GM18517 (cell line): ENCODE results near the gene CDYL.

Experiments
- ATAC-seq: cut with Tn5 transposase; IDR thresholded peaks from one replicate; pipeline ENCODE4 v1.9.1; 2021; ENCODE audit warnings: mild to moderate bottlenecking, moderate library complexity; ENCODE audit not compliant: unreplicated experiment

Gene CDYL

DNA sequence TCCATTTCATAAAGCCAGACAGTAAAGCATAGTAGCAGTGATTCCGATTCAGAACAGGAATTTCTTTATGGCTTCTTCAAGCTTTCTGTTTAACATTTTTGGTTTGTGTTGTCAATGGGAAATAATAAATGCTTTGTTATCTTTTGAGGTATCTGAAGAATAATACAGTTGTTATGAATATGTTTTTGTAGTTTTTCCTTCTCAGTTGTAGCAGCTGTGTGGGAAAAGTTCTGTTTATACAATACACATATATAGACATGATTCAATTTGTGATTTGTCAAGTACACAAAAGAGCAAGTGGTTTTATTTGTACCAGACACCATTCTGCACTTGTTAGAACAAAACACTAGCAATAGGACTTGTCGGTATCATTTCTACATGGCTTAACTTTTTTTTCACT lies 96.6 kb downstream of the CDYL start:
- ATAC-seq = no peak

DNA sequence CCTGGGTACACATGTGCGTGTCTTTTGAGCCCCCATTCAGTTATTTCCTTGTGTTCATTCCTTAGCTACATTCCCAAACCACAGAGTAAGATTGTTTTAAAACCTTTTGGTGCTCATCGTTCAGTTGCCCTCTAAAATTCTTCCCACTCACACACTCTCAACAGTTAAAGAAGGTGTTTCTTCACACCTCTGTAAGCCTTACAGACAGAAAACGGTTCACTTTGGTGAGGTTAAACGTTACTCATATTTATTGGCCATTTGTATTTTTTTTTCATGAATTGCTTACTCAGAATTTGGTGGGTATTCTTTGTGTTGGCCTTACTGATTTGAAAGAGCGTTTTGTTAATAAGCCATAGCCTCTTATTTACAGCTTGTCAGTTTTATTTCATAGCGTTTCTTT lies 97.7 kb downstream of the CDYL start:
- no peak for ATAC-seq

DNA sequence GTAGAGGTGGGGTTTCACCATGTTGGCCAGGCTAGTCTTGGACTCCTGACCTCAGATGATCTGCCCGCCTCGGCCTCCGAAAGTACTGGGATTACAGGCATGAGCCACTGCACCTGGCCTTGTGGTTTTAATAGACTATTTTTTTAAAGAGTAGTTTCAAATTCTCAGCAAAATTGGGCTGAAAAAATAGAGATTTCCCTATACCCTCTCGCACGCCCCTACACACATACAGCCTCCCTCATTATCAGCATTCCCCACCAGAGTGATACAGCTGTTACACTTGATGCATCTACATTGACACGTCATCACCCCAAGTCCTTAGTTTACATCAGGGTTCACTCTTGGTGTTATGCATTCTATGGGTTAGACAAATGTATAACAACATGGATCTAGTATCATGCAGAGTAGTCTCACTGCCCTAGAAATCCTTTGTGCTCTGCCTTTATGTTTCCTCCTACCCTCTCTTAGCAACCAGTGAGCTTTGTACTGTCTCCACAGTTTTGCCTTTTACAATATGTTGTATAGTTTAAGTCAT lies 103.6 kb downstream of the CDYL start:
- peak; percentile 83 for ATAC-seq

GRCh38 chr6:4880363-4880762 lies 104.2 kb downstream of the CDYL start:
- no peak for ATAC-seq

DNA sequence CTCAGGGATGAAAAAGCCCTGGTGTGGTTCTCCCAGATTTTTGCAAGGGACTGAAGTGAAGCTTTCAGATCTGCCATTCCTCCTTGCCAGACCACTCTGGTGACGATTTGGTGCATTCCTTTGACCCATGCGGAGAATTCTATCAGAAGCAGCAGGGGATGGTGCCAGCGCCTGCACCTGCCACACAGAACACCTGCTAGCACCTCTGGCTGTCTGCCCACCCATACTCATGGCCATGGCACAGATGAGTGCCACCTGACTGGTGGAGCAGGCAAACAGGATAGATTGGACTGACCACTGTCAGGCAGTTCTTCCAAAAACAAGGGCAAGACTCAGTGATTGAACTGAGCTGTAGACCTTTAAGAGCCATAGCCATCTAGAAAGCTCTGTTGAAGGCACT lies 107.1 kb downstream of the CDYL start:
- ATAC-seq = no peak

DNA sequence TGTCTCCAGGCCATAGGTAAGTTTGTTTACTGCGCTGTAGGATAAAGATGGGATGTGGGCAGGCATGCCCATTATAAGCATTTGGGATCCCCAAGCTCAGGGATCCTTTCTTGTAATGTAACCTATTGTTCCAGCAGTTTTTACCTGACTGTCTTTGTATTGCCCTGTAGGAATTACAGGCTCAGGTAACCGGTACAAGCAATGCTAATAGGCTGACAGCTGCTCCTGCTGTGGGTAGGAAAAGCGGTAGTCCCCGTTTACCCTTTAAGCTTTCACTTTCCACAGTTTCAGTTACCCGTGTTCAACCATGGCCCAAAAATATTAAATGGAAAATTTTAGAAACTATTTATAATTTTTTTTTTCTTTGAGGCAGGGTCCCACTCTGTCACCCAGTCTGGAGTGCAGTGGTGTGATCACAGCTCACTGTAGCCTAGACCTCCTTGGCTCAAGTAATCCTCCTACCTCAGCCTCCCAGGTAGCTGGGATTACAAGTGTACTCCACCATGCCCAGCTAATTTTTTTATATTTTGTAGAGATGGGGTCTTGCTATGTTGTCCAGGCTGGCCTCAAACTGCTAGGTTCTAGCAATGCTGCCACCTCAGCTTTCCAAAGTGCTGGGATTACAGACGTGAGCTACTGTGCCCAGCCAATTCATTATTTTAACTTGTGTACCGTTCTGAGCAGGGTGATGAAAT lies 108.6 kb downstream of the CDYL start:
- ATAC-seq = no peak

GRCh38 chr6:4885341-4885933 lies 109.2 kb downstream of the CDYL start:
- ATAC-seq = no peak

- no peak for ATAC-seq
Measured at GRCh38 chr6:4888841-4889240, 112.6 kb downstream of the CDYL start.

DNA sequence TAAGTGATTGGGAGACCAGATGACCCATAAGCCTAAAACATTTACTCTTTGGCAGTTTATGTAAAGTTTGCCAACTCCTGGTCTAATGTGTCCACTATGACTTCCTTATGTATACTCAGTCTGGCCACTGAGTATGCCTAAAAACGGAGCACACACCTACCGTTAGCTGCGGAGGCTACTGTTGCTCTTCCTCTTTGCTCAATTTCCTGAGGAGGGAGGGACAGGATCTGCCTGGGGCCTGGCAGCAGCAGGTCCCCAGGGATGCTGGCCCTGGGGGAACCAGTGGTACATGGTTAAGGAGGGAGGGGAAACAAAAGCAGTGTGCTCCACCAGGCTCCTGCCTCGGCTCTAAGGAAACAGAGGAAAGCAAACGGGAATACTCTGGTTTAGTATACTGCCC lies 113.5 kb downstream of the CDYL start:
- no peak for ATAC-seq

DNA sequence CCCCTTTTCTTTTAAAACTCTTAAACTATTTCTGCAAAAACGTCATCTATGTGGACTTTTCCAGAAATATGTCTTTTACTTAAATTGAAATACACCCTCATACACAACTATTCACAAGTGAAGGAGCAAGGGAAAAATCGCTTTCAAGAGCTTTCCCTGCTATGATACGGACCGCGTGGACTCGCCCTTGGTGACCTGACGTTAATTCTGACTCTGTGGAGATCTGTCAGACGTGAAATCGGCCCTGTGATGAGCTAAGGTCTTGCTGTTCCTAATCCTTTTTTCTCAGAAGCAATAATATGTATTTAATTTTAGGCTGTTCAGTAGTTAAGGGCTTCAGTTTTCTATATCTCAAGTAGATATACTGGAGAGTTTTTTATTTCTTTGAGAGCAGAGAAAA lies 114.0 kb downstream of the CDYL start:
- no peak for ATAC-seq

DNA sequence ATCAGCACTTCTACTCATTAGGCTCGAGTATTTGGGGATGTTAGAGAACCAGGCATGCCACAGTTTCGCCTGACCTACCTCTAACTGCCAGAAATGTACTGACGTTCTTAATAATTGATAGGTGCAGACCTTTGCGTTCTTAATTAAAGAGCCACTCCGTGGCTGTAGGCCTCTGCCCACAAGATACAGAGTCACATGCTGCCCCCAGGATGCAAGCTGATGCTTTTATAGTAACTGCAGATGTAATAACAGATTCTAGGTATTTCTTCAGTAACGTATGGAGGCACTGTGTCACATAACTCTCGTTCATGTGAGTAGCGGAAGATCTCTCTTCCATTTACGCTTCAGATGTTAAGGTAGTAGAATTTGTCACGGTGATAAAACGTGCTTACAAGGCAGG lies 114.4 kb downstream of the CDYL start:
- no peak for ATAC-seq

- no peak for ATAC-seq
Measured at GRCh38 chr6:4891141-4891540, 114.9 kb downstream of the CDYL start.

- ATAC-seq = no peak
Measured at GRCh38 chr6:4892785-4893485, 116.7 kb downstream of the CDYL start.

GRCh38 chr6:4894049-4894448 lies 117.8 kb downstream of the CDYL start:
- ATAC-seq = no peak

GRCh38 chr6:4895971-4896370 lies 119.8 kb downstream of the CDYL start:
- no peak for ATAC-seq

GRCh38 chr6:4896401-4896800 lies 120.2 kb downstream of the CDYL start:
- no peak for ATAC-seq

- ATAC-seq = no peak
Measured at GRCh38 chr6:4899249-4900034, 123.2 kb downstream of the CDYL start.

GRCh38 chr6:4901386-4902061 lies 125.3 kb downstream of the CDYL start:
- ATAC-seq = peak; percentile 65

DNA sequence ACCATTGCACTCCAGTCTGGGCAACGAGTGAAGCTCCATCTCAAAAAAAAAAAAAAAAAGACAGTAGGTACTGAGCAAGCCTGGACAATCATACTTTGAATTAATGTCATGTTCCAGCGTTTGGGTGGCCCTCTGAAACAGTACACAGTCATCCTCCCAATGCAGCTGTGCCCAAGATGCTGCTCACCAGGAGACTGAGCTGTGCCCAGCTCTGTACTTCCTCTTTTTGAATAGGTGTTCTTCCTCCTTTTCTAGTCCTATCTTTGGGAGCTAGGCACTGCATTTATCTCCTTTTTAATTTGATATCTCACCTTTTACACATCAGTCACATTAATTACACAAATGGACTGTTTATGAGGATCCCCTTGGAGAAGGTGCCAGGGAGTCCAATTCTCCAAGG lies 126.2 kb downstream of the CDYL start:
- no peak for ATAC-seq

DNA sequence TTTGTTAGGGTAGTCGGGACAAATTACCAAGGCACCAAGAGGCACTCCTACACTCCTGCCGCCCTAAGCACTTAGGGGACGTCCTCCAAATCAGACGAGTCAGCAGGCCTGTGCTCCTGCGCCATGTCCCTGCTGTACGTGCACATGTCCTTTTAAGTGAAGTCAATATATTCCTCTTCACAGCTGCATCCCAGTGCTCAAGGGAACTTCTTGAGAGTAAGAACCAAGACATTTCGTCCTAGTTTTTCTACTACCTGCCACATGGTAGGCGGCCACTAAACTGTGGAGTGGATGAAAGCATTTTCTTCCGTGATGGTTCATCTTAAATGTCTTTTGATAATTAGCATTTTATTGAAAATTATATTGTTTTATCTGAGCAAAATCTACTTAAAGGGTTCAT lies 126.9 kb downstream of the CDYL start:
- no peak for ATAC-seq
